Spleen (tissue), 11 donors: ENCODE measurements around the gene TEX54. TPM values are rescaled to one million over a fixed set of nuclear protein-coding genes. Genes with fewer than 3 reads are reported as not detected.

Experiments used
- DNase-seq: peaks from one replicate; pipeline ENCODE4 v3.0.0-alpha.2; 2020
- H3K27ac ChIP-seq, 8 donors: fragments of 200-600 bp; sonication (generic) in 7 of 8; 1 replicate in 4 of 8; 2 replicates in 4 of 8; pipeline versions ENCODE4 v1.5.0 to v1.8.0; 2016 to 2021; ENCODE audit warnings: inconsistent platforms in 4 of 8, mild to moderate bottlenecking in 4 of 8, moderate library complexity in 1 of 8
- H3K27me3 ChIP-seq, 7 donors: fragments of 200-600 bp; sonication (generic) in 6 of 7; replicated peaks in 1 of 7; 1 replicate in 4 of 7; 2 replicates in 3 of 7; pipeline versions ENCODE4 v1.5.0 to v1.8.0; 2016 to 2021; ENCODE audit warnings: inconsistent platforms in 3 of 7, mild to moderate bottlenecking in 1 of 7
- H3K36me3 ChIP-seq, 6 donors: fragments of 200-600 bp; sonication (generic) in 5 of 6; 1 replicate in 4 of 6; 2 replicates in 2 of 6; pipeline versions ENCODE4 v1.5.0 to v1.8.0; 2016 to 2021; ENCODE audit warnings: inconsistent platforms in 2 of 6
- H3K4me1 ChIP-seq, 6 donors: fragments of 200-600 bp; sonication (generic) in 5 of 6; 1 replicate in 3 of 6; 2 replicates in 3 of 6; pipeline versions ENCODE4 v1.5.0 to v1.8.0; 2016 to 2021; ENCODE audit warnings: inconsistent platforms in 3 of 6
- H3K4me3 ChIP-seq, 8 donors: fragments of 200-600 bp; sonication (generic) in 7 of 8; 1 replicate in 4 of 8; 2 replicates in 4 of 8; pipeline versions ENCODE4 v1.5.0 to v1.8.0; 2016 to 2021; ENCODE audit warnings: inconsistent platforms in 4 of 8, mild to moderate bottlenecking in 4 of 8, moderate library complexity in 2 of 8
- H3K9me3 ChIP-seq, 8 donors: fragments of 200-600 bp; sonication (generic) in 7 of 8; 1 replicate in 4 of 8; 2 replicates in 4 of 8; pipeline versions ENCODE4 v1.5.0 to v1.8.0; 2016 to 2021; ENCODE audit warnings: inconsistent platforms in 4 of 8
- CTCF ChIP-seq, 11 experiments: fragments of 200-600 bp in 7 of 11; fragments of 450-650 bp in 4 of 11; sonication (generic) in 4 of 11; IDR thresholded peaks in 8 of 11; conservative IDR thresholded peaks in 3 of 11; 1 replicate in 7 of 11; 2 replicates in 4 of 11; pipeline versions ENCODE4 v1.4.0 to v1.8.0; 2016 to 2021; ENCODE audit warnings: antibody characterized with exemption in 11 of 11, inconsistent platforms in 4 of 11, mild to moderate bottlenecking in 1 of 11
- POLR2A ChIP-seq, 3 donors: fragments of 450-650 bp; IDR thresholded peaks; one replicate each; pipeline ENCODE4 v1.5.1; 2017; ENCODE audit warnings: antibody characterized with exemption in 3 of 3, mild to moderate bottlenecking in 1 of 3
- POLR2AphosphoS5 ChIP-seq, 3 donors: sonication (generic); formaldehyde crosslinking; IDR thresholded peaks; one replicate each; pipeline ENCODE4 v1.5.1; 2017; ENCODE audit warnings: antibody characterized with exemption in 3 of 3
- WGBS, 5 donors: extraction: QIAGEN DNeasy Blood & Tissue Kit in 3 of 5; methylation state at CpG; one replicate each; pipeline versions ENCODE4 v1.1.5 to v1.1.7; 2013 to 2018; 5-methylcytosine and 5-hydroxymethylcytosine counted together
- intact Hi-C: fragments of 100-400 bp; cut with DNase I; formaldehyde crosslinking; loops from one replicate; pipeline ENCODE4 v1.15.0; 2023; ENCODE audit warnings: low total_unique reads
- polyA plus RNA-seq, 3 donors: library from polyadenylated mRNA; stranded (reverse); fragments of 200-250 nt; gene quantifications; one replicate each; pipeline ENCODE4 v1.2.1, GENCODE V29; 2013
- total RNA-seq, 7 donors: library from RNA; depleted of rRNA in 3 of 7; stranded (reverse); fragments of >200 nt in 3 of 7; fragmentation: NEBNext Ultra II Directional in 4 of 7; extraction: Animal tissue kit (Norgen Biotek cat#: 25700) in 4 of 7; gene quantifications; one replicate each; pipeline versions ENCODE4 v1.1.0 to v1.2.1, GENCODE V29; 2016 to 2021
- donor health status: healthy with polysubstance abuse.
- donor health status: DM: no; HTN: no; CAD: no; lungs with moderate emphysema.
- donor health status: DM: no; HTN: no; CAD: no.
- donor health status: Bipolar disorder and iron deficiency.
- donor health status: healthy.
- donor health status: DM: no; HTN: no; CAD: no.
- donor health status: DM: yes; HTN: yes; CAD: no.

Gene TEX54
- total and polyA plus RNA-seq, 10 donors: not detected

DNA sequence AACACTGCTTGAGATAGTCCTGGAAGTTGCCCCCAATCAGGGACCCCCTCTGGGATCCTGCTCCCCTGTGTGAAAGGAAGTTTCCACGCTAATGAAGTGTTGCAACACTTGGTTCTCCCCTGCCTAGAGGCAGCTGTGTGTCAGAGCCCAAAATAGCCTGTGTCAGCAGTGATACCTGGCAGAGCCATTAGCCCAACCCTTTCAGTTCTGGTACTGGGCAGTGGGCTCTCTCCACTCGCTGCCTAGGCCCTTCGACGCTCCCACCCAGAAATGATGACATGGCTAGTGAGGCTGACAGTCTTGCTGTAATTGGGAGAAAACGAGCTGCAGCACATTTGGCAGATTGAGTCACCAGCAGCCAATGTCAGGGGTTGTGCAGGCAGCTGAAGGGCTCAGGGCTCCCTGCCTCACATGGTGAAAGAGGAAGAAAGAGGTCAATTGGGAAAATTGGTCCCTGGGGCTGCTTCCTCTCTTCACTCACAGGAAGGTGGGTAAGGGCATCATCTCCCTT is 26.0 kb downstream of the TEX54 start:
- peak overlapping the region in 7 of 8 donors; percentile 95 to 99 (median 97) for H3K27ac ChIP-seq
- no peaks in the 10 kb centered on the region for H3K27me3 ChIP-seq
- intact Hi-C loops: no loop called here
- no peak for DNase-seq
- TF ChIP-seq POLR2AphosphoS5 (IDR thresholded peaks at IDR 0.05) (peak in 2 of 3 donors; percentile 45 to 50), POLR2A (IDR thresholded peaks at IDR 0.05) (no peak), CTCF (IDR thresholded peaks at IDR 0.05 in 8 of 11, conservative IDR thresholded peaks at IDR 0.05 in 3 of 11) (no peak)
- peak overlapping the region in 1 of 8 donors; percentile 86 for H3K4me3 ChIP-seq
- peaks cover 3 to 38% (median 19%) of the 10 kb centered on the region in 6 donors for H3K36me3 ChIP-seq
- H3K9me3 ChIP-seq: no peaks in the 10 kb centered on the region
- WGBS, 5 donors: 49 to 77% (median 60%) methylated on average over 5 of the region's 5 CpGs
- H3K4me1 ChIP-seq: peaks cover 13 to 58% (median 41%) of the 10 kb centered on the region in 6 donors

DNA sequence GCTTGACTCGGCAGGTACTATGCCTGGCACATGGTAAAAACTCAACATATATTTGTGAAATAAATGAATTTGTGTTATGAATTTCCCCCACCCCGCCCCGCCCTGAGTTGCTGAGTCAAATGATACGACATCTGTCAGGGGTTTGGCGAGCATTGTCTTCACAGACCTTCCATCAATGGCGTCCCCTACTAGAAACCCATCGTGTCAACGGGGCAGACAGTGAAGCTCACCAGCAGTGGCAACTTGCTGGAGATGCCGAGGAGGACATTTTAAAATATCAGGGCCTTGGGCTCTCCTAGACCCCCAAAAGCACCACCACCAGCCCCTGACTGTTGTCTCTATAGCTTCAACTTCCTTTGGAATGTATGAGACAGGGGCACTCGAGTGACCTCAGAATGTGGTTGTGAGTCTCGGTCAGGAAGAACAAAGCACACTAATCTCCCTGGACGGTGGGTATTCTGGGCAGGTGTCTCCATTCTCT is 26.6 kb downstream of the TEX54 start:
- Histone ChIP-seq H3K27ac (peak overlapping the region; percentile 87 to 99 (median 96)), H3K27me3 (no peaks in the 10 kb centered on the region), H3K4me1 (peaks cover 13 to 65% (median 42%) of the 10 kb centered on the region in 6 donors), H3K9me3 (no peaks in the 10 kb centered on the region), H3K36me3 (peaks cover 3 to 44% (median 26%) of the 10 kb centered on the region in 6 donors), H3K4me3 (peak overlapping the region; percentile 68 to 94 (median 86))
- 22 to 31% (median 28%) methylated on average over 12 of the region's 12 CpGs for WGBS, 5 donors
- intact Hi-C loops: no loop called here
- no peak for DNase-seq
- TF ChIP-seq POLR2A (IDR thresholded peaks at IDR 0.05): no peak
- TF ChIP-seq CTCF (IDR thresholded peaks at IDR 0.05 in 8 of 11, conservative IDR thresholded peaks at IDR 0.05 in 3 of 11): no peak
- TF ChIP-seq POLR2AphosphoS5 (IDR thresholded peaks at IDR 0.05): no peak

DNA sequence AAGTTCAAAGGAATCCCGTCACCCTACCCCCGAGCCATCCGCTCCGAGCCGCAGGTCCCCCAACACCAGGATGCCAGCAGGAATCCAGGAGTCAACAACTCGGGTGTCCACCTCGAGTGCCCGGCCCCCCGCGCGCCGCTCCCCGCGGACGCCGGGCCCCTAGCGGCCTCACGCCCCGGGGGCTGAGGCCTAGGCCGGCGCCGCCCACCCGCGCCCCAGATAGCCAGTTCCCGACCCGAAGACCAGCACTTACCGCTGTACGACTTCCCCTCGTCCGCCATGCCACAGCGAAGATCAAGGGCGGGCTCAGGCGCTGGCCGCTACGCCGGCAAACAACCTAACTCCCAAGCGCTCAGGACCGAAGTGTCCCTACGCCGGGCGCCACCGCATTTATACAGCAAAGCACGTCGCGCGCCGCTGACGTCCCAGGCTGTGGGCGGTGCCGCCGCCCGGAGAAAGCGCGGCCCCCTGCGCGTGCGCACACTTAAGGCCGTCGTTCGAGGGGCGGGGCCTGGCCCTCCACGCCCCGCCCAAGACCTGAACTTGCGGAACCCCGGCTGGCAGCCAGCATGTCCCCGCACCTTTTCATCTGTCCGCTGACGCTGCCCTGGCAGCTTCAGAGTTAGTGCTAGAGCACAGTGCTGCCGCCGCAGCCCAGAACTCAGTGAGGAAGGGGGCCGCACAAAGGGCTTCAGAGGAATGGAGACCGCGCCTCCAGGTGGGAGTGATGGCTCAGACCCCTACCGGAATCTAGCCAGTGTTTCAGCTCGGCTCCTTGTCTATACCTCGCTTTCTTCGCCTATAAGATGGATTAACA is 27.4 kb downstream of the TEX54 start, which contains the start of gene NXF1:
TSS of gene NXF1 (minus strand) at position 365 of the 817 bp plus-strand sequence. CDS start at position 281, 84 bp downstream.
- H3K9me3 ChIP-seq: no peaks in the 10 kb centered on the region
- peak within 1 kb of the TSS; percentile 68 to 94 (median 86) for H3K4me3 ChIP-seq
- H3K36me3 ChIP-seq: peaks cover 4 to 51% (median 33%) of the 10 kb centered on the region in 6 donors
- peak within 1 kb of the TSS; percentile 87 to 99 (median 96) for H3K27ac ChIP-seq
- intact Hi-C loops: no loop called here
- DNase-seq: peak; percentile 98
- no peaks in the 10 kb centered on the region for H3K27me3 ChIP-seq
- H3K4me1 ChIP-seq: peaks cover 13 to 68% (median 43%) of the 10 kb centered on the region in 6 donors
- WGBS, 5 donors: 0 to 1% (median 1%) methylated on average over 27 to 77 of the region's 77 CpGs
- TF ChIP-seq POLR2A (IDR thresholded peaks at IDR 0.05): peak; percentile 98 to 100 (median 99)
- TF ChIP-seq POLR2AphosphoS5 (IDR thresholded peaks at IDR 0.05): peak; percentile 100
- TF ChIP-seq CTCF (IDR thresholded peaks at IDR 0.05 in 8 of 11, conservative IDR thresholded peaks at IDR 0.05 in 3 of 11): peak in 8 of 11 experiments; percentile 9 to 53 (median 34)
